Naive thymus-derived CD4-positive, alpha-beta T cell (primary cell): ENCODE data around the gene CHST12. TPM values are rescaled to one million over a fixed set of nuclear protein-coding genes. Genes with fewer than 3 reads are reported as not detected.

Experiments used
- ATAC-seq: fragments of 150-1000 bp; cut with Tn5 transposase; 2 replicates; pipeline ENCODE4 v1.10.0; 2021; ENCODE audit warnings: mild to moderate bottlenecking, moderate library complexity
- CTCF ChIA-PET: fragments of 350-600 bp; sonication (Branson Sonifier 250); formaldehyde crosslinking; loops from one replicate; lab custom pipeline; 2021; ENCODE audit warnings: antibody characterized with exemption; lab: Charles Lee
- POLR2A ChIA-PET: fragments of 350-600 bp; sonication (Branson Sonifier 250); formaldehyde crosslinking; loops from one replicate; lab custom pipeline; 2021; ENCODE audit warnings: antibody characterized with exemption, inconsistent platforms; lab: Charles Lee
- DNase-seq, 9 donors: peaks; one replicate each; pipeline versions ENCODE4 v3.0.0 to v3.0.0-alpha.2; 2020 to 2022; ENCODE audit warnings: mixed read lengths in 1 of 9
- H3K27ac ChIP-seq: one replicate; pipeline ENCODE4 v1.7.0; 2013; ENCODE audit warnings: mild to moderate bottlenecking, low read depth, low read length, moderate library complexity
- H3K27me3 ChIP-seq, 2 donors: one replicate each; pipeline ENCODE4 v1.7.0; 2013; ENCODE audit warnings: low read length in 2 of 2, mild to moderate bottlenecking in 2 of 2, moderate library complexity in 2 of 2; ENCODE audit not compliant: control insufficient read depth in 2 of 2, insufficient read depth in 2 of 2
- H3K36me3 ChIP-seq, 3 experiments: 1 replicate in 2 of 3; 2 replicates in 1 of 3; pipeline ENCODE4 v1.7.0; 2013; ENCODE audit warnings: low read length in 3 of 3, mild to moderate bottlenecking in 3 of 3, moderate library complexity in 1 of 3; ENCODE audit not compliant: insufficient read depth in 3 of 3, control insufficient read depth in 2 of 3
- H3K4me1 ChIP-seq, 2 donors: one replicate each; pipeline ENCODE4 v1.7.0; 2013; ENCODE audit warnings: low read length in 2 of 2, mild to moderate bottlenecking in 2 of 2, moderate library complexity in 1 of 2; ENCODE audit not compliant: control insufficient read depth in 2 of 2, insufficient read depth in 2 of 2
- H3K4me3 ChIP-seq: 2 replicates; pipeline ENCODE4 v1.7.0; 2013; ENCODE audit warnings: mild to moderate bottlenecking, low read length
- H3K9me3 ChIP-seq, 3 experiments: 1 replicate in 2 of 3; 2 replicates in 1 of 3; pipeline ENCODE4 v1.7.0; 2013; ENCODE audit warnings: low read length in 3 of 3; ENCODE audit not compliant: control insufficient read depth in 2 of 3
- H3K27ac Mint-ChIP-seq, 9 donors: one replicate each; pipeline ENCODE4 v1.8.0; 2020 to 2022; ENCODE audit warnings: mixed read lengths in 9 of 9, mild to moderate bottlenecking in 8 of 9, moderate library complexity in 5 of 9, inconsistent platforms in 2 of 9
- H3K27me3 Mint-ChIP-seq, 5 donors: one replicate each; pipeline ENCODE4 v1.8.0; 2021 to 2022; ENCODE audit warnings: mixed read lengths in 5 of 5, mild to moderate bottlenecking in 1 of 5
- H3K36me3 Mint-ChIP-seq, 5 donors: one replicate each; pipeline ENCODE4 v1.8.0; 2020 to 2022; ENCODE audit warnings: mixed read lengths in 5 of 5, mild to moderate bottlenecking in 3 of 5, inconsistent platforms in 1 of 5
- H3K4me1 Mint-ChIP-seq, 7 donors: one replicate each; pipeline ENCODE4 v1.8.0; 2020 to 2022; ENCODE audit warnings: mixed read lengths in 7 of 7, mild to moderate bottlenecking in 3 of 7, inconsistent platforms in 1 of 7
- H3K4me3 Mint-ChIP-seq, 10 donors: one replicate each; pipeline ENCODE4 v1.8.0; 2020 to 2022; ENCODE audit warnings: mild to moderate bottlenecking in 10 of 10, mixed read lengths in 10 of 10, moderate library complexity in 6 of 10, inconsistent platforms in 2 of 10
- H3K9me3 Mint-ChIP-seq, 11 donors: one replicate each; pipeline ENCODE4 v1.8.0; 2020 to 2022; ENCODE audit warnings: mixed read lengths in 11 of 11, mild to moderate bottlenecking in 4 of 11, inconsistent platforms in 1 of 11, moderate library complexity in 1 of 11
- intact Hi-C, 2 donors: fragments of 100-400 bp; cut with micrococcal nuclease; formaldehyde crosslinking; loops; one replicate each; pipeline ENCODE4 v1.15.1; 2023
- polyA plus RNA-seq, 2 donors: library from polyadenylated mRNA; unstranded; fragments of 300-500 nt; fragmentation: Illumina TruSeq; gene quantifications; one replicate each; pipeline ENCODE4 v1.2.3, GENCODE V29; 2021
- total RNA-seq, 6 experiments: library from RNA in 5 of 6; stranded (reverse) in 5 of 6; gene quantifications; 1 replicate in 5 of 6; 2 replicates in 1 of 6; pipeline ENCODE4 v1.2.3 and lab custom pipeline; 2021 to 2026

Gene CHST12
- total and polyA plus RNA-seq, 7 experiments from 2014 or later, result 8.1 to 41.6 (median 19.5) TPM

- Mint-ChIP-seq H3K27me3 (peaks cover 0 to 13% (median 4%) of the 10 kb centered on the region in 5 donors), H3K27ac (peak overlapping the region in 1 of 9 donors; percentile 59), H3K4me3 (no peak overlapping the region), H3K9me3 (no peaks in the 10 kb centered on the region), H3K36me3 (no peaks in the 10 kb centered on the region), H3K4me1 (peaks cover 4 to 8% (median 5%) of the 10 kb centered on the region in 7 donors)
- no peak overlapping the region for H3K27ac ChIP-seq
- peaks cover 3 to 9% of the 10 kb centered on the region in 2 donors for H3K4me1 ChIP-seq
- DNase-seq (no peak), ATAC-seq (no peak)
- intact Hi-C loops, result no loop called here
- no peak overlapping the region for H3K4me3 ChIP-seq
- no peaks in the 10 kb centered on the region for H3K9me3 ChIP-seq
- ChIA-PET POLR2A (no interaction called here), CTCF (no interaction called here)
- no peaks in the 10 kb centered on the region for H3K36me3 ChIP-seq
- no peaks in the 10 kb centered on the region for H3K27me3 ChIP-seq
Measured at GRCh38 chr7:2472739-2473138, 69.3 kb downstream of the CHST12 start.

GRCh38 chr7:2473496-2474180 lies 70.2 kb downstream of the CHST12 start:
- H3K27ac Mint-ChIP-seq, result no peak overlapping the region
- no peaks in the 10 kb centered on the region for H3K9me3 ChIP-seq
- H3K27ac ChIP-seq, result no peak overlapping the region
- H3K9me3 Mint-ChIP-seq, result no peaks in the 10 kb centered on the region
- no peaks in the 10 kb centered on the region for H3K36me3 Mint-ChIP-seq
- peaks cover 0 to 13% (median 4%) of the 10 kb centered on the region in 5 donors for H3K27me3 Mint-ChIP-seq
- H3K4me1 ChIP-seq, result peaks cover 7 to 13% of the 10 kb centered on the region in 2 donors
- no peaks in the 10 kb centered on the region for H3K27me3 ChIP-seq
- H3K4me1 Mint-ChIP-seq, result peaks cover 4 to 12% (median 5%) of the 10 kb centered on the region in 7 donors
- H3K36me3 ChIP-seq, result no peaks in the 10 kb centered on the region
- DNase-seq (no peak), ATAC-seq (no peak)
- intact Hi-C loops, result no loop called here
- H3K4me3 ChIP-seq, result no peak overlapping the region
- ChIA-PET POLR2A (interaction anchor here (1.1 kb wide), 1 partner anchor 38 kb away, joined by 3 read pairs; no protein-coding TSS in a partner anchor), CTCF (no interaction called here)
- no peak overlapping the region for H3K4me3 Mint-ChIP-seq

- CTCF ChIA-PET, result no interaction called here
- intact Hi-C loops, result no loop called here
Measured at GRCh38 chr7:2474224-2474623, 70.8 kb downstream of the CHST12 start.

GRCh38 chr7:2474813-2475677 lies 71.6 kb downstream of the CHST12 start:
- CTCF ChIA-PET, result no interaction called here
- intact Hi-C loops, result loop anchor here in 1 of 2 donors (5.0 kb wide), 2 partner anchors 47 to 82 kb away; partner anchors contain the start of genes BRAT1 and IQCE
- H3K4me1 Mint-ChIP-seq, result peaks cover 0 to 10% (median 0%) of the 10 kb centered on the region in 7 donors

More at GRCh38 chr7:2474224-2474623, 70.8 kb downstream of the CHST12 start:
- H3K36me3 ChIP-seq, result no peaks in the 10 kb centered on the region
- ATAC-seq, result no peak
- Mint-ChIP-seq H3K4me1 (peaks cover 0 to 10% (median 0%) of the 10 kb centered on the region in 7 donors), H3K36me3 (no peaks in the 10 kb centered on the region), H3K27me3 (peaks cover 0 to 10% (median 4%) of the 10 kb centered on the region in 5 donors), H3K27ac (no peak overlapping the region), H3K4me3 (no peak overlapping the region), H3K9me3 (no peaks in the 10 kb centered on the region)
- no peak overlapping the region for H3K4me3 ChIP-seq
- no peaks in the 10 kb centered on the region for H3K27me3 ChIP-seq
- no peak for DNase-seq
- POLR2A ChIA-PET, result interaction anchor here (1.1 kb wide), 1 partner anchor 37 kb away, joined by 3 read pairs; no protein-coding TSS in a partner anchor
- peaks cover 7 to 13% of the 10 kb centered on the region in 2 donors for H3K4me1 ChIP-seq
- no peak overlapping the region for H3K27ac ChIP-seq
- no peaks in the 10 kb centered on the region for H3K9me3 ChIP-seq

GRCh38 chr7:2475678-2476015 lies 72.2 kb downstream of the CHST12 start:
- H3K4me3 Mint-ChIP-seq, result no peak overlapping the region
- no peak for ATAC-seq

More at GRCh38 chr7:2474813-2475677, 71.6 kb downstream of the CHST12 start:
- Histone ChIP-seq H3K4me3 (no peak overlapping the region), H3K36me3 (no peaks in the 10 kb centered on the region), H3K27me3 (no peaks in the 10 kb centered on the region), H3K27ac (no peak overlapping the region), H3K9me3 (no peaks in the 10 kb centered on the region), H3K4me1 (peaks cover 7 to 13% of the 10 kb centered on the region in 2 donors)
- H3K36me3 Mint-ChIP-seq, result no peaks in the 10 kb centered on the region
- H3K9me3 Mint-ChIP-seq, result no peaks in the 10 kb centered on the region
- H3K27me3 Mint-ChIP-seq, result peaks cover 0 to 7% (median 0%) of the 10 kb centered on the region in 5 donors
- H3K27ac Mint-ChIP-seq, result no peak overlapping the region
- POLR2A ChIA-PET, result interaction anchor here (0.6 to 1.1 kb wide), 2 partner anchors 36 to 47 kb away, joined by 3 read pairs; no protein-coding TSS in a partner anchor
- DNase-seq (no peak), ATAC-seq (no peak)
- no peak overlapping the region for H3K4me3 Mint-ChIP-seq

GRCh38 chr7:2476298-2476697 lies 72.9 kb downstream of the CHST12 start, which contains the start of gene GRIFIN:
Gene GRIFIN (minus strand): TSS chr7:2476398. CDS start chr7:2476383, 15 bp downstream.
- Mint-ChIP-seq H3K9me3 (no peaks in the 10 kb centered on the region), H3K27ac (no peak within 1 kb of the TSS), H3K36me3 (no peaks in the 10 kb centered on the region), H3K4me1 (peaks cover 0 to 10% (median 0%) of the 10 kb centered on the region in 7 donors), H3K4me3 (no peak within 1 kb of the TSS), H3K27me3 (peaks cover 0 to 3% (median 0%) of the 10 kb centered on the region in 5 donors)
- DNase-seq (no peak), ATAC-seq (no peak)
- no peaks in the 10 kb centered on the region for H3K9me3 ChIP-seq
- CTCF ChIA-PET, result no interaction called here
- peaks cover 7 to 13% of the 10 kb centered on the region in 2 donors for H3K4me1 ChIP-seq
- no peaks in the 10 kb centered on the region for H3K27me3 ChIP-seq
- POLR2A ChIA-PET, result no interaction called here
- no peaks in the 10 kb centered on the region for H3K36me3 ChIP-seq
- intact Hi-C loops, result loop anchor here in 1 of 2 donors (5.0 kb wide), 2 partner anchors 46 to 81 kb away; partner anchors contain the start of genes BRAT1 and IQCE
- H3K4me3 ChIP-seq, result no peak within 1 kb of the TSS
- no peak within 1 kb of the TSS for H3K27ac ChIP-seq

More at GRCh38 chr7:2475678-2476015, 72.2 kb downstream of the CHST12 start:
- DNase-seq, result no peak
- Mint-ChIP-seq H3K9me3 (no peaks in the 10 kb centered on the region), H3K27me3 (peaks cover 0 to 4% (median 0%) of the 10 kb centered on the region in 5 donors), H3K36me3 (no peaks in the 10 kb centered on the region), H3K27ac (no peak overlapping the region), H3K4me1 (peaks cover 0 to 10% (median 0%) of the 10 kb centered on the region in 7 donors)
- Histone ChIP-seq H3K27ac (no peak overlapping the region), H3K36me3 (no peaks in the 10 kb centered on the region), H3K27me3 (no peaks in the 10 kb centered on the region), H3K4me1 (peaks cover 7 to 13% of the 10 kb centered on the region in 2 donors), H3K9me3 (no peaks in the 10 kb centered on the region), H3K4me3 (no peak overlapping the region)
- intact Hi-C loops, result loop anchor here in 1 of 2 donors (5.0 kb wide), 2 partner anchors 47 to 82 kb away; partner anchors contain the start of genes BRAT1 and IQCE
- ChIA-PET POLR2A (interaction anchor here (0.6 kb wide), 1 partner anchor 47 kb away, joined by 3 read pairs; no protein-coding TSS in a partner anchor), CTCF (no interaction called here)
